Upper lobe of left lung (tissue), 6 donors: Measurements from ENCODE around the gene VSTM5. TPM values are rescaled to one million over a fixed set of nuclear protein-coding genes. Genes with fewer than 3 reads are reported as not detected.
"Not testable (repeated sequence)": the region's sequence is repeated elsewhere in the genome, so short reads cannot be mapped to it uniquely, and the experiment has no call there.

Experiments used
- ATAC-seq, 2 donors: fragments of 200-7000 bp; cut with Tn5 transposase; one replicate each; pipeline ENCODE4 v1.9.1; 2022; ENCODE audit warnings: mild to moderate bottlenecking in 2 of 2, moderate library complexity in 2 of 2; ENCODE audit not compliant: low FRiP score in 2 of 2
- DNase-seq, 2 donors: peaks; one replicate each; pipeline ENCODE4 v3.0.0-alpha.2; 2019 to 2020
- H3K27ac ChIP-seq, 4 donors: fragments of 200-600 bp; sonication (generic); one replicate each; pipeline ENCODE4 v1.5.1; 2016 to 2019
- H3K27me3 ChIP-seq, 4 donors: fragments of 200-600 bp; sonication (generic); one replicate each; pipeline ENCODE4 v1.5.1; 2017 to 2019
- H3K36me3 ChIP-seq, 4 donors: fragments of 200-600 bp; sonication (generic); one replicate each; pipeline ENCODE4 v1.5.1; 2016 to 2019
- H3K4me1 ChIP-seq, 4 donors: fragments of 200-600 bp; sonication (generic); one replicate each; pipeline ENCODE4 v1.5.1; 2018 to 2019
- H3K4me3 ChIP-seq, 4 donors: fragments of 200-600 bp; sonication (generic); one replicate each; pipeline ENCODE4 v1.5.1; 2017 to 2019; ENCODE audit warnings: mild to moderate bottlenecking in 2 of 4, moderate library complexity in 1 of 4
- H3K9me3 ChIP-seq, 4 donors: fragments of 200-600 bp; sonication (generic); one replicate each; pipeline ENCODE4 v1.5.1; 2018 to 2019
- CTCF ChIP-seq, 6 experiments: fragments of 450-650 bp in 4 of 6; fragments of 200-600 bp in 2 of 6; sonication (generic) in 2 of 6; IDR thresholded peaks; one replicate each; pipeline ENCODE4 v1.5.1; 2016 to 2019; ENCODE audit warnings: antibody characterized with exemption in 6 of 6
- EP300 ChIP-seq, 4 donors: sonication (generic); formaldehyde crosslinking; IDR thresholded peaks; one replicate each; pipeline ENCODE4 v1.5.1; 2017; ENCODE audit warnings: antibody characterized with exemption in 4 of 4, control low read depth in 2 of 4
- POLR2A ChIP-seq, 4 donors: fragments of 450-650 bp; IDR thresholded peaks; one replicate each; pipeline ENCODE4 v1.5.1; 2016 to 2017; ENCODE audit warnings: antibody characterized with exemption in 4 of 4, mild to moderate bottlenecking in 2 of 4
- POLR2AphosphoS5 ChIP-seq, 2 donors: sonication (generic); formaldehyde crosslinking; IDR thresholded peaks; one replicate each; pipeline ENCODE4 v1.5.1; 2017; ENCODE audit warnings: antibody characterized with exemption in 2 of 2
- WGBS, 2 donors: methylation state at CpG; one replicate each; pipeline ENCODE4 v1.1.5; 2017 to 2018; 5-methylcytosine and 5-hydroxymethylcytosine counted together
- total RNA-seq, 6 donors: library from RNA; depleted of rRNA in 4 of 6; stranded (reverse); fragments of >200 nt in 4 of 6; gene quantifications; one replicate each; pipeline versions ENCODE4 v1.1.0 to v1.2.1, GENCODE V29; 2016 to 2021
- donor health status: DM: no; HTN: no; CAD: no; lungs with moderate emphysema.
- donor health status: DM: no; HTN: yes; CAD: no; lungs with severe emphysema.

Gene VSTM5
- 1 to 10 TPM in 1 of 6 donors, under 1 TPM in 1, not detected in 4; 0.77 to 2.3 TPM for total RNA-seq

- ATAC-seq (no peak), DNase-seq (no peak)
- WGBS, 2 donors, result 24 to 37% methylated on average over 4 to 6 of the region's 6 CpGs
- H3K4me3 ChIP-seq, result peak within 1 kb of the TSS; percentile 18 to 52 (median 42)
- no peaks in the 10 kb centered on the region for H3K9me3 ChIP-seq
- TF ChIP-seq POLR2AphosphoS5 (IDR thresholded peaks at IDR 0.05) (no peak), EP300 (IDR thresholded peaks at IDR 0.05) (no peak), CTCF (IDR thresholded peaks at IDR 0.05) (no peak), POLR2A (IDR thresholded peaks at IDR 0.05) (no peak)
- H3K27ac ChIP-seq, result no peak within 1 kb of the TSS
- H3K4me1 ChIP-seq, result peaks cover 5 to 11% (median 9%) of the 10 kb centered on the region in 4 donors
- H3K36me3 ChIP-seq, result no peaks in the 10 kb centered on the region
- H3K27me3 ChIP-seq, result peaks cover 0 to 6% (median 2%) of the 10 kb centered on the region in 4 donors
Observed at GRCh38 chr11:93850594-93851018, at the start of gene VSTM5. Gene VSTM5 (minus strand): TSS chr11:93850618. CDS start chr11:93850502, 116 bp downstream.

- ATAC-seq (peak in 1 of 2 donors; percentile 75), DNase-seq (no peak)
- Histone ChIP-seq H3K4me3 (no peak overlapping the region), H3K27me3 (no peaks in the 10 kb centered on the region), H3K27ac (no peak overlapping the region), H3K36me3 (no peaks in the 10 kb centered on the region), H3K4me1 (no peaks in the 10 kb centered on the region), H3K9me3 (no peaks in the 10 kb centered on the region)
- 40 to 56% methylated on average over 5 of the region's 5 CpGs for WGBS, 2 donors
- TF ChIP-seq EP300 (IDR thresholded peaks at IDR 0.05), result no peak
- peak; percentile 30 to 66 (median 54) for TF ChIP-seq CTCF (IDR thresholded peaks at IDR 0.05)
- no peak for TF ChIP-seq POLR2A (IDR thresholded peaks at IDR 0.05)
Observed at GRCh38 chr11:93895106-93895862, 44.9 kb upstream of the VSTM5 start.

GRCh38 chr11:93890391-93891051 lies 40.1 kb upstream of the VSTM5 start:
- Histone ChIP-seq H3K27ac (no peak overlapping the region), H3K36me3 (no peaks in the 10 kb centered on the region), H3K4me3 (no peak overlapping the region), H3K4me1 (no peaks in the 10 kb centered on the region), H3K9me3 (no peaks in the 10 kb centered on the region), H3K27me3 (no peaks in the 10 kb centered on the region)
- TF ChIP-seq POLR2A (IDR thresholded peaks at IDR 0.05), result no peak
- TF ChIP-seq CTCF (IDR thresholded peaks at IDR 0.05), result no peak
- TF ChIP-seq POLR2AphosphoS5 (IDR thresholded peaks at IDR 0.05), result no peak
- TF ChIP-seq EP300 (IDR thresholded peaks at IDR 0.05), result no peak
- ATAC-seq, result no peak
- DNase-seq, result no peak
- 68 to 77% methylated on average over 3 of the region's 3 CpGs for WGBS, 2 donors

- TF ChIP-seq CTCF (IDR thresholded peaks at IDR 0.05) (no peak), POLR2AphosphoS5 (IDR thresholded peaks at IDR 0.05) (no peak), POLR2A (IDR thresholded peaks at IDR 0.05) (no peak), EP300 (IDR thresholded peaks at IDR 0.05) (no peak)
- no peak for DNase-seq
- 85 to 91% methylated on average over 5 of the region's 5 CpGs for WGBS, 2 donors
- no peak for ATAC-seq
- no peaks in the 10 kb centered on the region for H3K27me3 ChIP-seq
- H3K27ac ChIP-seq, result no peak overlapping the region
- H3K4me1 ChIP-seq, result no peaks in the 10 kb centered on the region
- H3K4me3 ChIP-seq, result no peak overlapping the region
- peaks cover 0 to 7% (median 6%) of the 10 kb centered on the region in 4 donors for H3K9me3 ChIP-seq
- H3K36me3 ChIP-seq, result no peaks in the 10 kb centered on the region
Observed at GRCh38 chr11:93887111-93887510, 36.7 kb upstream of the VSTM5 start.

- not testable (repeated sequence) for ATAC-seq
Observed at GRCh38 chr11:93879114-93879513, 28.7 kb upstream of the VSTM5 start.

More at GRCh38 chr11:93879114-93879513, 28.7 kb upstream of the VSTM5 start:
- not testable (repeated sequence) for H3K4me3 ChIP-seq, H3K36me3 ChIP-seq, H3K4me1 ChIP-seq, H3K27me3 ChIP-seq, H3K27ac ChIP-seq, DNase-seq
- H3K9me3 ChIP-seq, result peaks cover 0 to 13% (median 9%) of the 10 kb centered on the region in 4 donors
